Measurements from ENCODE around the gene CROCC. TPM values are rescaled to one million over a fixed set of nuclear protein-coding genes. Genes with fewer than 3 reads are reported as not detected.

Gene CROCC
- total and polyA plus RNA-seq, 9 of the 15 experiments (the other 6 are each of a cell fraction or from before 2014, with no cell fraction given): 0.17 to 15.4 (median 7.6) TPM

DNA sequence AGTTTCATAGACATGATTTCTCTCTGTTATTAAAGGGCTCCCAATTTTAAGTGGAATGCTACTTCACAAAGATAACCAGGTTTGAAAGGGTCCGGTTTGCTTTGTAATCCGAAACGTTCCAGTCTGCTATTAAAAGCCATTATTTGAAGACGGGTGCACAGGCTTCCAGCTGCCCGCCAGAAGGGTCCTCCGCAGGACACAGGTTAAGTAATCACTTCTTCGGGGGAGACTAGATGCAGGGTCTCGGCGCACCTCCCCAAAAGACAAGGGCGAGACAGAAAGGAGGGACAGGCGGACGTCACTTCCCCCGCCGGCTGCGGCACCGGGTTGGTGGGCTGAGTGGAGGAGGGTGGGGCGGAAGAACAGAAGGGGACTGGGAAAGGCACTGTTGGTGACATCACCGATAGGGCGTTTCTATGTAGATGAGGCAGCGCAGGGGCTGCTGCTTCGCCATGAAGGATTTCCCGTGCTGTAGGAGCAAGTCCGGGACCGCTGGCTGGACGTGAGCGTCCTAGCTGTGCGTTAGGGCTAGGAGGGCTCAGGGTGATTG, 17.1 kb upstream of the CROCC start (continued):
- TF ChIP-seq ILF3 (IDR thresholded peaks at IDR 0.05; ENCODE audit: borderline replicate concordance) (no peak), TCF3 (CRISPR knock-in tag; IDR thresholded peaks at IDR 0.05) (0 out of 2 replicates have a peak, but pooled peaks have one; percentile 15), RB1 (IDR thresholded peaks at IDR 0.05; ENCODE audit: low read depth) (peak; percentile 10; the same call in 1 of the 2 replicates), NCOA1 (IDR thresholded peaks at IDR 0.05; ENCODE audit: low read depth) (no peak), ZFX (CRISPR knock-in tag; IDR thresholded peaks at IDR 0.05) (peak; percentile 34; the same call in 1 of the 2 replicates), MEF2D (tag; conservative IDR thresholded peaks at IDR 0.05; ENCODE audit: low read depth) (no peak), MAFG (tag; conservative IDR thresholded peaks at IDR 0.05) (no peak), ZNF3 (CRISPR knock-in tag; IDR thresholded peaks at IDR 0.05) (no peak), ZBTB1 (CRISPR knock-in tag; IDR thresholded peaks at IDR 0.05; ENCODE audit: borderline replicate concordance, low read depth) (no peak), E2F8 (IDR thresholded peaks at IDR 0.05; ENCODE audit: low read depth, partially characterized antibody) (no peak), SMAD4 (CRISPR knock-in tag; conservative IDR thresholded peaks at IDR 0.05) (no peak; the same call in 1 of the 2 replicates), CBFA2T2 (conservative IDR thresholded peaks at IDR 0.05) (no peak), DACH1 (IDR thresholded peaks at IDR 0.05; ENCODE audit: partially characterized antibody) (no peak), ZNF830 (CRISPR knock-in tag; IDR thresholded peaks at IDR 0.05) (no peak), XRCC4 (IDR thresholded peaks at IDR 0.05; ENCODE audit: extremely low read depth, insufficient read depth, insufficient read length) (no peak), FOXK2 (conservative IDR thresholded peaks at IDR 0.05 in 1 of 2, IDR thresholded peaks at IDR 0.05 in 1 of 2; ENCODE audit: low read depth in 2 of 2) (no peak), FOXP4 (CRISPR knock-in tag; IDR thresholded peaks at IDR 0.05; ENCODE audit: borderline replicate concordance) (no peak), RBM22 (IDR thresholded peaks at IDR 0.05; ENCODE audit: low read depth, low read length, poor library complexity, severe bottlenecking) (no peak), ZNF583 (CRISPR knock-in tag; IDR thresholded peaks at IDR 0.05) (peak; percentile 51; the same call in 1 of the 2 replicates), ZNF695 (CRISPR knock-in tag; IDR thresholded peaks at IDR 0.05) (no peak), ZNF655 (CRISPR knock-in tag; IDR thresholded peaks at IDR 0.05) (no peak), HEY1 (CRISPR knock-in tag; IDR thresholded peaks at IDR 0.05; ENCODE audit: borderline replicate concordance) (no peak), ZNF282 (CRISPR knock-in tag; IDR thresholded peaks at IDR 0.05) (no peak)
- TF ChIP-seq, protein P1, sequence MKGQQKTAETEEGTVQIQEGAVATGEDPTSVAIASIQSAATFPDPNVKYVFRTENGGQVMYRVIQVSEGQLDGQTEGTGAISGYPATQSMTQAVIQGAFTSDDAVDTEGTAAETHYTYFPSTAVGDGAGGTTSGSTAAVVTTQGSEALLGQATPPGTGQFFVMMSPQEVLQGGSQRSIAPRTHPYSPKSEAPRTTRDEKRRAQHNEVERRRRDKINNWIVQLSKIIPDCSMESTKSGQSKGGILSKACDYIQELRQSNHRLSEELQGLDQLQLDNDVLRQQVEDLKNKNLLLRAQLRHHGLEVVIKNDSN (CRISPR knock-in tag; IDR thresholded peaks at IDR 0.05): no peak
